ENCODE measurements around the gene CHRNA3.

The CHRNA3 gene

GRCh38 chr15:78551902-78552301 lies 68.9 kb downstream of the CHRNA3 start:
- Histone ChIP-seq H2AFZ (no peak overlapping the region), H3K4me3 (ENCODE audit: low read depth, low read length) (no peak overlapping the region), H3K36me3 (ENCODE audit: control insufficient read depth, insufficient read depth, low read length) (no peaks in the 10 kb centered on the region), H3K9ac (no peak overlapping the region), H3K27ac (no peak overlapping the region), H3K4me1 (no peaks in the 10 kb centered on the region), H3K79me2 (no peaks in the 10 kb centered on the region), H3K27me3 (ENCODE audit: control insufficient read depth, insufficient read depth, low read length) (no peaks in the 10 kb centered on the region), H3K4me2 (ENCODE audit: low read length) (no peak overlapping the region), H3K9me3 (ENCODE audit: control insufficient read depth, low read length) (no peaks in the 10 kb centered on the region)
- TF ChIP-seq CTCF (IDR thresholded peaks at IDR 0.05) = no peak

GRCh38 chr15:78550815-78551214 lies 70.0 kb downstream of the CHRNA3 start:
- Histone ChIP-seq H3K4me1 (no peaks in the 10 kb centered on the region), H3K27ac (no peak overlapping the region), H3K9ac (no peak overlapping the region), H3K4me2 (ENCODE audit: low read length) (no peak overlapping the region), H3K79me2 (no peaks in the 10 kb centered on the region), H3K27me3 (ENCODE audit: control insufficient read depth, insufficient read depth, low read length) (no peaks in the 10 kb centered on the region), H2AFZ (no peak overlapping the region), H3K4me3 (ENCODE audit: low read depth, low read length) (no peak overlapping the region), H3K36me3 (ENCODE audit: control insufficient read depth, insufficient read depth, low read length) (no peaks in the 10 kb centered on the region), H3K9me3 (ENCODE audit: control insufficient read depth, low read length) (no peaks in the 10 kb centered on the region)
- no peak for TF ChIP-seq CTCF (IDR thresholded peaks at IDR 0.05)

- H3K4me2 ChIP-seq (ENCODE audit: low read length) = no peak overlapping the region
These were observed 70.6 kb downstream of the CHRNA3 start for GRCh38 chr15:78550194-78550593.

More at GRCh38 chr15:78550194-78550593, 70.6 kb downstream of the CHRNA3 start:
- Histone ChIP-seq H2AFZ (no peak overlapping the region), H3K4me3 (ENCODE audit: low read depth, low read length) (no peak overlapping the region), H3K27me3 (ENCODE audit: control insufficient read depth, insufficient read depth, low read length) (no peaks in the 10 kb centered on the region), H3K36me3 (ENCODE audit: control insufficient read depth, insufficient read depth, low read length) (no peaks in the 10 kb centered on the region), H3K79me2 (no peaks in the 10 kb centered on the region), H3K4me1 (no peaks in the 10 kb centered on the region), H3K27ac (no peak overlapping the region), H3K9ac (no peak overlapping the region), H3K9me3 (ENCODE audit: control insufficient read depth, low read length) (no peaks in the 10 kb centered on the region)
- no peak for TF ChIP-seq CTCF (IDR thresholded peaks at IDR 0.05)
